Thyroid gland (tissue), 4 donors: ENCODE measurements around the gene TMCC2.

Source experiments
- POLR2A ChIP-seq, 2 donors: fragments of 450-650 bp; IDR thresholded peaks; one replicate each; pipeline ENCODE4 v1.6.1; 2017; ENCODE audit warnings: antibody characterized with exemption in 2 of 2, mild to moderate bottlenecking in 2 of 2, moderate library complexity in 1 of 2
- TF ChIP-seq, protein P1 (sequence below), 6 experiments: fragments of 200-600 bp in 3 of 6; fragments of 450-650 bp in 3 of 6; sonication (generic) in 3 of 6; IDR thresholded peaks; one replicate each; pipeline ENCODE4 v1.5.1; 2016 to 2019; ENCODE audit warnings: antibody characterized with exemption in 6 of 6, mild to moderate bottlenecking in 2 of 6, inconsistent platforms in 1 of 6, moderate library complexity in 1 of 6

DNA sequence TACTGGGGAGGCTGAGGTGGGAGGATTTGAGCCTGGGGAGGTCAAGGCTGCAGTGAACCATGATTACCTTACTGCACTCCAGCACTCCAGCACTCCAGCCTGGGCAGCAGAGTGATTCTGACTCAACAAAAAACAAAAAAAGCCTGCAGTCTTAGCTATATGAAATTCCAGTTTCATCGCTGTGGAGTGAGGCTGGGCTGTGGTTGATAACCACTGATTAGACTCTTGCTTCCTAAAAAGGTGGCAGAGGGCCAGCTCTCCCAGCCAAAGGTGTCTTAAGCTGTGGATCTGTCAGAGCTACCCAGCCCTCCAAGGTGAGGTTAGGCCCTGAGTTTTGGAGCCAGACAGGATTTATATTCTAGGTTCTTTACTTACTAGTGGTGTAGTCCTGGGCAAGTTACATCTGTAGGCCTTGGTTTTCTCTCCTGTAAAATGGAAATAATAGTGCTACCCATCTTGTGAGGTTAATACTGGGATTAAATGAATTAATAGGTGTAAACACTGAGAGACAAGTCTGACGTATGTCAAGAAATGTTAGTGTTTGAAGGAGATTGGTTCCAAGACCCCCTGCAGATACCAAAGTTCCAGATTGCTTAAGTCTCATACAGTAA is 35.9 kb downstream of the TMCC2 start:
- no peak for TF ChIP-seq POLR2A (IDR thresholded peaks at IDR 0.05)
- TF ChIP-seq, protein P1, sequence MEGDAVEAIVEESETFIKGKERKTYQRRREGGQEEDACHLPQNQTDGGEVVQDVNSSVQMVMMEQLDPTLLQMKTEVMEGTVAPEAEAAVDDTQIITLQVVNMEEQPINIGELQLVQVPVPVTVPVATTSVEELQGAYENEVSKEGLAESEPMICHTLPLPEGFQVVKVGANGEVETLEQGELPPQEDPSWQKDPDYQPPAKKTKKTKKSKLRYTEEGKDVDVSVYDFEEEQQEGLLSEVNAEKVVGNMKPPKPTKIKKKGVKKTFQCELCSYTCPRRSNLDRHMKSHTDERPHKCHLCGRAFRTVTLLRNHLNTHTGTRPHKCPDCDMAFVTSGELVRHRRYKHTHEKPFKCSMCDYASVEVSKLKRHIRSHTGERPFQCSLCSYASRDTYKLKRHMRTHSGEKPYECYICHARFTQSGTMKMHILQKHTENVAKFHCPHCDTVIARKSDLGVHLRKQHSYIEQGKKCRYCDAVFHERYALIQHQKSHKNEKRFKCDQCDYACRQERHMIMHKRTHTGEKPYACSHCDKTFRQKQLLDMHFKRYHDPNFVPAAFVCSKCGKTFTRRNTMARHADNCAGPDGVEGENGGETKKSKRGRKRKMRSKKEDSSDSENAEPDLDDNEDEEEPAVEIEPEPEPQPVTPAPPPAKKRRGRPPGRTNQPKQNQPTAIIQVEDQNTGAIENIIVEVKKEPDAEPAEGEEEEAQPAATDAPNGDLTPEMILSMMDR (IDR thresholded peaks at IDR 0.05), result no peak
